Measurements from ENCODE around the gene STXBP2.

The STXBP2 gene

GRCh38 chr19:7681340-7682174 is 44.6 kb downstream of the STXBP2 start:
- DNase-seq = peak; percentile 77

- no peak for DNase-seq
These were observed 45.4 kb downstream of the STXBP2 start for GRCh38 chr19:7682175-7682855.

- DNase-seq = no peak
These were observed 48.9 kb downstream of the STXBP2 start for GRCh38 chr19:7685546-7686445.

GRCh38 chr19:7687177-7687576 is 50.3 kb downstream of the STXBP2 start:
- DNase-seq = no peak

- DNase-seq = no peak
These were observed 52.3 kb downstream of the STXBP2 start for GRCh38 chr19:7689165-7689564.

- DNase-seq = no peak
These were observed 53.9 kb downstream of the STXBP2 start for GRCh38 chr19:7690779-7691258.

- no peak for DNase-seq
These were observed 54.6 kb downstream of the STXBP2 start for GRCh38 chr19:7691497-7691896.

GRCh38 chr19:7692417-7693088 is 55.6 kb downstream of the STXBP2 start:
- DNase-seq = no peak

GRCh38 chr19:7694499-7694898 is 57.6 kb downstream of the STXBP2 start:
- DNase-seq = no peak
